Adipose tissue (tissue), 3 donors: ENCODE results near the gene AMACR. TPM values are rescaled to one million over a fixed set of nuclear protein-coding genes. Genes with fewer than 3 reads are reported as not detected.
"Not testable (repeated sequence)": the region's sequence is repeated elsewhere in the genome, so short reads cannot be mapped to it uniquely, and the experiment has no call there.

Source experiments
- H3K27ac ChIP-seq: one replicate; pipeline ENCODE4 v1.5.1; 2013; ENCODE audit warnings: low read depth, low read length
- WGBS, 3 donors: extraction: QIAGEN DNeasy Blood & Tissue Kit; methylation state at CpG; one replicate each; pipeline ENCODE4 v1.1.7; 2013; 5-methylcytosine and 5-hydroxymethylcytosine counted together
- polyA plus RNA-seq, 3 donors: library from polyadenylated mRNA; stranded (reverse); fragments of 200-250 nt; gene quantifications; one replicate each; pipeline ENCODE4 v1.2.3, GENCODE V29; 2013
- donor health status: healthy with polysubstance abuse.
- donor health status: Bipolar disorder and iron deficiency.
- donor health status: healthy.

AMACR gene
- polyA plus RNA-seq, 3 donors, result 6.9 to 9.1 (median 8.6) TPM

DNA sequence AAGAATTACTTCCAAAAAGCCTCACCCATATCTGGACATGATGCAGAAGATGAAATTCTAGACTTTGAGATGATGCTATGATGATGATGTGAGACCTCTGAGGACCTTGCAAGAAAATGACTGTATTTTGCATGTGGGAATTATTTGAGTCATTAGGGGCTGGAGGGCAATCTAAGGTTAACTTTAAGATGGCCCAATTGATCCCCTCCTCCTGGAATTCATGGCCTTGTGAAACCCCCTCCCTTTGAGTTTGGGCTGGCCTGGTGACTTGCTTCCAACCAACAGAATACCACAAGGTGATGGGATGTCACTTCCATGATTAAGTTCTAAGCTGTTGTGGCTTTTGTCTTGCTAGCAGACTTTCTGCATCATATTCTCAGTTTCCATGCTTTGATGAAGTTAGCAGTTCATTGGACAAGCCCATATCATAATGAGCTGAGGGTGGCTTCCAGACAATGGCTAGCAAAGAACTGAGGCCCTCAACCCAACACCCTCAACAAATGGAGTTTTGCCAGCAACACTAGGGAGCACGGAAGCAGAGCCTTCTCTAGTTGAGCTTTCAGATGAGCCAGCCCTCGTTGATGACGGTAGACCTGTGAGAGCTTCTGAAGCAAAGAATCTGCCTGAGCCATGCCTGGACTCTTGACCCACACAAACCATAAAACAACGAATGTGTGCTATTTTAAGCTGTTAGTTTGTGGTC is 7.4 kb upstream of the AMACR start:
- WGBS, 3 donors, result 89 to 95% (median 93%) methylated on average over 4 of the region's 4 CpGs
- no peak overlapping the region for H3K27ac ChIP-seq

DNA sequence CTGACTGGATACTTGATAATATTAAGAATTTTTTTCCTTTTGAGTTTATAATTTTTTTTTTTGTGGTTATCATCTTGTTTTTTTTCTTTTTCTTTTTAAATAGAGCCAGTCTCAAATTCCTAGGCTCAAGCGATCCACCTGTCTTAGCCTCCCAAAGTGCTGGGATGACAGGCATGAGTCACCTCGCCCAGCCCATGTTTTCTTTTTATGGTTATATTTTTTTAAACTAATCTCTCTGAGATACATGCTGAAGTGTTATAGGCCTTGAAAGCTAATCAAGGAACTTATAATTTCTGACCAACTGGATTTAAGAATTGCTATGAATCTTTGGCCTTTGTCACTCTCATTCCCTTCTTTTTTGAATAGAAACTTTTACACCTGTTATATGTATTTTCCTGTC is 6.8 kb upstream of the AMACR start:
- WGBS, 3 donors, result 88 to 96% (median 92%) methylated on average over 2 of the region's 2 CpGs
- H3K27ac ChIP-seq, result no peak overlapping the region

DNA sequence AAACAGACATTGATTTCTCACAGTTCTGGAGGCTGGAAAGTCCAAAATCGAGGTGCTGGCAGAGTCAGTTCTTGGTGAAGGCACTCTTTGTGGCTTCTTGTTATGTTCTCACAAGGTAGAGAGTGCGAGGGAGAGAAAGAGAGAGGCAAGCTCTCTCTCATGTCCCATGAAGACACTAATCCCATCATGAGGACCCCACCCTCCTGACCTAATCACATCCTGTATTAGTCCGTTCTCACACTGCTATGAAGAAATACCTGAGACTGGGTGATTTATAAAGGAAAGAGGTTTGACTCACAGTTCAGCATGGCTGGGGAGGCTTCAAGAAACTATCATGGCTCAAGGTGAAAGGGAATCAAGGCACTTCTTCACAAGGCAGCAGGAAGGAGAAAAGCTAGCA is 5.7 kb upstream of the AMACR start:
- WGBS, 3 donors, result 77 to 97% (median 94%) methylated on average over 3 of the region's 3 CpGs
- no peak overlapping the region for H3K27ac ChIP-seq

- H3K27ac ChIP-seq, result no peak overlapping the region
Observed at GRCh38 chr5:34012791-34013190, 4.9 kb upstream of the AMACR start.

GRCh38 chr5:34011536-34011935 is 3.7 kb upstream of the AMACR start:
- no peak overlapping the region for H3K27ac ChIP-seq
- WGBS, 3 donors, result 55 to 76% (median 73%) methylated on average over 4 of the region's 4 CpGs

DNA sequence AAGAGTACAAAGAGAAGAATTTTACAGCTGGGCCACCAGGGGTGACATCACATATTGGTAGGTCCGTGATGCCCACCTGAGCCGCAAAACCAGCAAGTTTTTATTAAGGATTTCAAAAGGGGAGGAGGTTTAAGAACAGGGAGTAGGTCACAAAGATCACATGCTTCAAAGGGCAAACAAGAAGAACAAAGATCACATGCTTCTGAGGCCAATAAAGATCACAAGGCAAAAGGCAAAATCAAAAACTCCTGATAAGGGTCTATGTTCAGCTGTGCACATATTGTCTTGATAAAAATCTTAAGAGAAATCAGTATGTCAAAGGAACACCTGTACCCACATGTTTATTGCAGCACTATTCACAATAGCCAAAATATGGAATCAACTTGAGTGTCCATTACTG is 2.3 kb upstream of the AMACR start:
- WGBS, 3 donors, result 62 to 96% (median 73%) methylated on average over 2 of the region's 2 CpGs
- H3K27ac ChIP-seq, result not testable (repeated sequence)

DNA sequence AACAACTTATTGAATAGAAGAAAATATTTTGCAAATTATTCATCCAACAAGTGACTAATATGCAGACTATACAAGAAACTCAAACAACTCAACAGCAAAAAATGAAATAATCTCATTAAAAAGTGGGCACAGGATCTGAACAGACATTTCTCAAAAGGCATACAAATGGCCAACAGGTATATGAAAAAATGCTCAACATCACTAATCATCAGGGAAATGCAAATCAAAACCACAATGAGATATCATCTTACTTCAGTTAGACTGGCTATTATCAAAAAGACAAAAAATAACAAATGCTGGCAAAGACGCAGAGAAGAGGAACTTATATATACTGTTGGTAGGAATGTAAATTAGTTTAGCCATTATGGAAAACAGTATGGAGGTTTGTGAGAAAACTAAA is 1.8 kb upstream of the AMACR start:
- no peak overlapping the region for H3K27ac ChIP-seq
- WGBS, 3 donors, result 50 to 62% (median 51%) methylated on average over 1 of the region's 1 CpG

- no peak overlapping the region for H3K27ac ChIP-seq
- 5 to 9% (median 5%) methylated on average over 1 of the region's 1 CpG for WGBS, 3 donors
Observed at GRCh38 chr5:34008802-34009201, 952 bp upstream of the AMACR start.

GRCh38 chr5:34007201-34007620 is 639 bp downstream of the AMACR start:
- 1 to 5% (median 4%) methylated on average over 11 of the region's 11 CpGs for WGBS, 3 donors
- no peak overlapping the region for H3K27ac ChIP-seq

GRCh38 chr5:34005681-34006080 is 2.2 kb downstream of the AMACR start:
- 94 to 98% (median 94%) methylated on average over 4 of the region's 4 CpGs for WGBS, 3 donors

DNA sequence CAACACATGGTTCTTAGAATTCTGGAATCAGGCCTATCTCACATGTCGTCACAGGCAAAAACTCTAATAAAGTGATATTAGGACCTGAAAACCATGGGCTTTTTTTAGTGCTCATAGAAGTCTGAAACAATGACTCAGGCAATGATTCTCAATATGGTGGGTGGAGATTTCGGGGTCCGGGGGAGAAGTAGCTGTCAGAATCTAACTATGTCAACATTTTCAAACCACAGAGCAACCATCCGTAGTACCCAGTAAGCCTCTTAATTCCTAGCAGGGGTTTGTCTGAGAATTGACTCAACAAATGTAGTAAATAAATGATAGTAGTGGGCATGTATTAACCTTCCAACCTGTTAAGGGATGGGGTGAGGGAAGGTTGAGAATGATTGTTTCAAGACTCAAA is 2.6 kb downstream of the AMACR start:
- WGBS, 3 donors, result 85 to 86% (median 85%) methylated on average over 4 of the region's 4 CpGs
- H3K27ac ChIP-seq, result no peak overlapping the region

More at GRCh38 chr5:34005681-34006080, 2.2 kb downstream of the AMACR start:
- no peak overlapping the region for H3K27ac ChIP-seq

GRCh38 chr5:34003941-34004340 is 3.9 kb downstream of the AMACR start:
- H3K27ac ChIP-seq, result no peak overlapping the region
- WGBS, 3 donors, result 78 to 90% (median 88%) methylated on average over 4 of the region's 4 CpGs

DNA sequence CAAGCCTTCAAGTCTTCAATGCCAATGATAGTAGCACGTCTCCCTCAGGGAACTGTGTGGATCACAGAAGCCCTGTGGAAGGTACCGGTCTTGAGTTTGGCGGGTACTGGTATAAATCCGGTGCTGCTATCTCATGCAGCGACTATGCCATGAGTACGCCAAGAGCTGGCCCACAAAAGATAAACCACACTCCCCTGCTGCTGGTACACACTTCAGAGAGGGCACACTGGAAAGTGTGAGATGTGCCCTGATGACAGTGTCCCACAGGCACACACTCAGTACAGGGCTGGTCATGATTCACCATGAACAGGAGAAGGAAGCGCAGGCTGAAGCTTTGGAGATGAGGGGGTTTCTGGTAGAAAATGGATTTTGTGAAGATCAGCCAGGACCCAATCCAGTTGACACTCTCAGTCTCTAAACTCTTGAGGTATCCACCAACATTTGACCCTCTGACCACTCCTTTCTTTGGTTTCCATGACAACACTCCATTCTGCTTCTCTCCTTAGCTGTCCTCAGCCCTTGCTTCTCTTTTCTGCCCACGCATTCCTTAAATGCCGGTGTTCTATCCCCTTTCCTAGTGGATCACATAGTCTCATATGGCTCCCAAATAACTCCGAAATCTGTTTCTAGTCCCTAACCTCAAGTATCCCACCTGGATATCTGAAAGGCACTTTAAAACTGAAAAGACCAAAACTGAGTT is 5.1 kb downstream of the AMACR start:
- 92 to 95% (median 94%) methylated on average over 10 of the region's 10 CpGs for WGBS, 3 donors
- H3K27ac ChIP-seq, result no peak overlapping the region

GRCh38 chr5:34001241-34001841 is 6.5 kb downstream of the AMACR start:
- 47 to 72% (median 65%) methylated on average over 10 of the region's 10 CpGs for WGBS, 3 donors
- no peak overlapping the region for H3K27ac ChIP-seq

- WGBS, 3 donors, result 93 to 97% (median 96%) methylated on average over 4 of the region's 4 CpGs
- no peak overlapping the region for H3K27ac ChIP-seq
Observed at GRCh38 chr5:33999978-34000377, 7.9 kb downstream of the AMACR start.

- WGBS, 3 donors, result 29 to 35% (median 33%) methylated on average over 6 of the region's 6 CpGs
Observed at GRCh38 chr5:33997331-33997983, 10.4 kb downstream of the AMACR start.

GRCh38 chr5:33995865-33996264 is 12.0 kb downstream of the AMACR start:
- H3K27ac ChIP-seq, result no peak overlapping the region
- WGBS, 3 donors, result 47 to 54% (median 47%) methylated on average over 2 of the region's 2 CpGs

More at GRCh38 chr5:33997331-33997983, 10.4 kb downstream of the AMACR start:
- no peak overlapping the region for H3K27ac ChIP-seq

DNA sequence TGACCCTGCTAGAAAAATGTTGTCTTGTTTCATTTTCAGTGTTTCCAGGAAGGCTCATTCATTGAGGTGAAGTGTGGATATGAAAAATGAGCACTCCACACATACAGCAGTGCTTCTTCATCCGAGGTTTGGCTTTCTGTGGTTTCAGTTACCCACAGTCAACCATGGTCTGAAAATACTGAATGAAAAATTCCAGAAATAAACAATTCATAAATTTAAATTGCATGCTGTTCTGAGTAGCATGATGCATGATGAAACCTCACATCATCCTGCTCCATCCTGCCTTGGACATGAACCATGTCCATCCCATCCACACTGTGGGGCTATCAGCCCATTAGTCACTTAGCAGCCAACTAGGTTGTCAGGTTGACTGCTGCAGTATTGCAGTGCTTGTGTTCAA is 13.0 kb downstream of the AMACR start:
- 38 to 82% (median 51%) methylated on average over 1 of the region's 1 CpG for WGBS, 3 donors
- no peak overlapping the region for H3K27ac ChIP-seq

DNA sequence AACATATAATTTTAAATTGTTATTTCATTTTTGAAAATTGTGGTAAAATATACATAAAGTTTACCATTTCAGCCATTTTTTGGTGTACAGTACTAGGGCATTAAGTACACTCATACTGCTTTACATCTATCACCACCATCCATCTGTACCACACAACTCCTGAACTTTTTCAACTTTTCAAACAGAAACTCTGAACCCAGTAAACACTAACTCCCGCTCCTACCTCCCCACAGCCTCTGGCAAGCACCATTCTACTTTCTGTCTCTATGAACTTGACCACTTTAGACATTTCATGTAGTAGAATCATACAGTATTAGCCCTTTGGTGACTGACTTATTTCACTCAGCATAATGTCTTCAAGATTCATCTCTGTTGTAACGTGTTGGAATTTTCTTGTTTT is 15.0 kb downstream of the AMACR start:
- 90 to 98% (median 95%) methylated on average over 2 of the region's 2 CpGs for WGBS, 3 donors
- H3K27ac ChIP-seq, result no peak overlapping the region
